Measurements from ENCODE around the gene CNOT11.

CNOT11 gene

DNA sequence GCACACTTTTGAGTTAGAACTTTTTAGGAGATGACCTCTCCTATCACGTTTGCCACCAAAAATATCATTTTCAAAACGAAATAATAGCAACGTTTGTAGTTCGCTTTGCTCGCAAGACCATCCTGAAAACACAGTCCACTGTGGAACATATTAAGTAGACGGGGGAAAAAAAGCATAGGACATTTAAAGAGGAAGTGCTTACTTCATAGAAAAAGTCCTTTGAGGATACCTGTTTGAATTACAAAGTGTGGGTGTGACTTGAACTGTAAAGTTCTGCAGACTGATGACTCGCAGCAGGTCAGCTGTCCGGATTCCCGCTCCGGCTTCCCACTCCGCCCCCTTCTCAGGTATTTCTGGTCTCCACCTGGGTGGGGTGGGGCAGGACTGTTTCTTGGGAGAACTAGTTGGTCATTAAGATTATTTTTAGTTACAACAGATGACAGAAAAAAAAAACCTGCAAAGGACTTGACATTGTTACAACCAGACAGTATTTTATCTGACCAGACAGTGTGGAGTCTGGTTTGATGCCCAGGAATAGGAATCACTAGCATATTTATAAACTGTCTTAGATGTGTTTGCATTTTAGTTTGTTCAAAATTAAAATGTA lies 13.3 kb downstream of the CNOT11 start:
- no peak overlapping the region for H3K27ac ChIP-seq
- TF ChIP-seq, protein P1, sequence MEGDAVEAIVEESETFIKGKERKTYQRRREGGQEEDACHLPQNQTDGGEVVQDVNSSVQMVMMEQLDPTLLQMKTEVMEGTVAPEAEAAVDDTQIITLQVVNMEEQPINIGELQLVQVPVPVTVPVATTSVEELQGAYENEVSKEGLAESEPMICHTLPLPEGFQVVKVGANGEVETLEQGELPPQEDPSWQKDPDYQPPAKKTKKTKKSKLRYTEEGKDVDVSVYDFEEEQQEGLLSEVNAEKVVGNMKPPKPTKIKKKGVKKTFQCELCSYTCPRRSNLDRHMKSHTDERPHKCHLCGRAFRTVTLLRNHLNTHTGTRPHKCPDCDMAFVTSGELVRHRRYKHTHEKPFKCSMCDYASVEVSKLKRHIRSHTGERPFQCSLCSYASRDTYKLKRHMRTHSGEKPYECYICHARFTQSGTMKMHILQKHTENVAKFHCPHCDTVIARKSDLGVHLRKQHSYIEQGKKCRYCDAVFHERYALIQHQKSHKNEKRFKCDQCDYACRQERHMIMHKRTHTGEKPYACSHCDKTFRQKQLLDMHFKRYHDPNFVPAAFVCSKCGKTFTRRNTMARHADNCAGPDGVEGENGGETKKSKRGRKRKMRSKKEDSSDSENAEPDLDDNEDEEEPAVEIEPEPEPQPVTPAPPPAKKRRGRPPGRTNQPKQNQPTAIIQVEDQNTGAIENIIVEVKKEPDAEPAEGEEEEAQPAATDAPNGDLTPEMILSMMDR (conservative IDR thresholded peaks at IDR 0.05), result no peak
- TF ChIP-seq ZFX (IDR thresholded peaks at IDR 0.05), result no peak

DNA sequence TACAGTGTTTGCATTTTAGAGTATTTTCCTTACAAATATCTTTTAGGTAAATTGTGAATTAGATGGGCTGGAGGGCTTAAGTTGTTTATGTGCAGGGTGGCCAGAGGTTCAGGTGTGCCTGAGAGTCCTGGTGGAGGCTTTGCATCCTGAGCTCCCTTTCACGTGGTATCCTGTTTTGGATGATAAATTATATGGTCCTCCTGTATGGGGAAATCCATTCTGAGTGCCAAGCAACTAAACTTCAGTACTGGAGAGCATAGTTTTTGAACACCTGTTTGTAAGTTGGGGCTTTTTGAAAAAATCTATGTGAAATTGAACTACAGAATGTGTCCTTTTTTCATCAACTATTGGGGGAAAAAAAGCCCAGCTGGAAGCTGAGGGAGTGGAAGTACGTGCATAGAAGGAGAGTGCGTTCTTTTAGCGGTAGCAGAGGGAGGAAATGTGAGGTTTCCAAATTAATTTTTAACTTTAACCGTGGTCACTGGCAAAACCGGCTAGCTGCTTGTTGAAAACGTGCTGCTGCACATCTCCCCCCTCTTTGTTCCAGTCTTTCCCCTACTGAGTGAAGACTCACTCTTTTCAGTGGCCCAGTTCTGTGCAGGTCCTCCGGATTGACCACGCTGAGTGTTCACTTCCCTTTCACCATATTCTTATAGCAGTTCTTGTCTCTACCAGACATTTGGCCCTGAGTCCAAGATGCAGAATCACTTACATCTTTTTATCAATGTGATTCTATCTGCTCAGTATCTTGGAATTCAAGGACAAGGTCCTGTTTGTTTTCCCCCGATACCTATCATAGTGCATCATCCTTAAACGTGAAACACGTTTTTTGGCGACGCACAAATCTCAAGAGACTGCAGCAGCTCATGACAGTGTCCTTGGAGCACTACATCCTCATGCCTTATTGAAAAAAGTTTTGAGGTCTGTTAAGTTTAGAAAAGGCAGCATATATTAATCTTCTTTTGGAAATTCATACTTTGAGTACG lies 15.3 kb downstream of the CNOT11 start:
- TF ChIP-seq ZFX (IDR thresholded peaks at IDR 0.05), result no peak
- TF ChIP-seq, protein P1 (conservative IDR thresholded peaks at IDR 0.05), result no peak
- H3K27ac ChIP-seq, result no peak overlapping the region

DNA sequence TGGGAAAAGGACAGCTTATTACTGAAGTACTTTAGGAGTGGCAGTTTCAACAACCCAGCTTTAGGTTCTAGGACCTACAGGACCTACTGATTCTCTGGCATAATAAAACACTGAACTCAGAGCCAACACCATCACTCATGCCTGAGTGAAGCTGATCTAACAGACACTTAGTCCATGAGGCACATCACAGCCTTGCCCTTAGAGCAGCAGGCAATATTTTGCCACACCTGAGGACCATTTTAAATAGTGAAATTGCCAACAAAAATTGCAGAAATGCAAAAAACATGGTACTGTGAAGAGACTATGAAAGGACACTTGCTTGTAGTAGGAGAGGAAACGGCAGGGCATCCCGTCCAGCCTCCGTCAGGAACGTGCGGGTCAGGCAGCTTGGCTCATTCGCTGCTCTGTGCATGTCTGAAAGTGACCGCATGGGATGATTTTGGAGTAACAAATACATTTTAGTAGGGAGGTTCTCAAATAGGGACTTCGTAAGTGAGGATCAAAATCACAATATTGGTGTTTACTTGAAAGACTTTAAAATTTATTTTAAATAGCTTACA lies 18.1 kb downstream of the CNOT11 start:
- no peak overlapping the region for H3K27ac ChIP-seq
- TF ChIP-seq, protein P1 (conservative IDR thresholded peaks at IDR 0.05), result no peak
- TF ChIP-seq ZFX (IDR thresholded peaks at IDR 0.05), result no peak

DNA sequence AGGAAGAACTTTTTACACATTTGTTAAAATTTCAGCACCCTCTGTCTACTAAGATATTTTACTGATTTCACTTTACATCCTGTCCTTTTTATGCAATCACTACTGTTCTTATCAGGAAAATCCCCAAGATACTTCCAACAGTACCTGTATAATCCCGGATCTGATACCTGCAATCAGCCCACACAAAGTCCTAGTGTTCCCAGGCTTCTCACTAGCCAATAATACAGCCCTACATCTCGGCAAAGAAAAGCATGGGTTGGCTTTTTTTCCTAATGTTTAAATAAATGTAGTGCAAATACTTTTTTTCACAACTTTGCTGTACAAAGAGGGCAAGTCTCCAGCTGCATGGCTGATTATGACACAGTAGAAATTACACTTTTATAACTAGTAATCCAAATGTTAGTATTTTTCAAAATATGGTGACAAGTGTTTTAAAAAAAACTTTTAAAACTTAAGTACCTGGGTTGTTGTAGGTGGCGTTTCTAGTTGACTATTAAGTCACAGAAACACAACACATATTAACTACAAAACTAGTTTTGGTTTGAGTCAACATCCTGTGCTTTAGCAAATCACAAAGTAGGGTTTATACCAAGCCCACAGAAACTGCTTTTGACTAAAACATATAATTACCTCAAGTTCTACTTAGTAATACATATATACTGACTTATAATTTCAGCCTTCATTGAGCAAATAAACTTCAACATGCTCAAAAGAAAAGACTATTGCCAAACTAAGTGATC lies 19.5 kb downstream of the CNOT11 start:
- H3K27ac ChIP-seq, result no peak overlapping the region
- TF ChIP-seq ZFX (IDR thresholded peaks at IDR 0.05), result no peak
- TF ChIP-seq, protein P1 (conservative IDR thresholded peaks at IDR 0.05), result no peak

DNA sequence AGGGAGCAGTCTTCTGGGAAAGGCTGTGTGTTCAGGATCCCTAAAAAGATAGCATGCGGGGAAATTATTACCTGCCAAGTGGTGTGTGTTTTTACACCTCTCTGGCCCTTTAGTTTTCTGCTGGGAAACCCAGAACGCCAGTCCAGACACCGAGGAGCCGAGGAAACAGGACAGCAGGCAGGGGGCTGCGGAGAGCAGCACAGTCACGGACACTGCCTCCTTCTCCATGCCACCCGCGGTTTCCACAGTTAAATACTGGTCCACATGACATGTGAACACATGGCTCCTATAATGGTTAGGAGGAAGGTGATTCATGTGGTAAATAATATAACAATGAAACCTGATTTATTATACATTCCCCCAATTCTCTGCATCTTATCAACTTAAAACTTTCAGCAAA lies 20.4 kb downstream of the CNOT11 start:
- no peak for TF ChIP-seq ZFX (IDR thresholded peaks at IDR 0.05)
- TF ChIP-seq, protein P1 (conservative IDR thresholded peaks at IDR 0.05), result no peak
- H3K27ac ChIP-seq, result no peak overlapping the region

DNA sequence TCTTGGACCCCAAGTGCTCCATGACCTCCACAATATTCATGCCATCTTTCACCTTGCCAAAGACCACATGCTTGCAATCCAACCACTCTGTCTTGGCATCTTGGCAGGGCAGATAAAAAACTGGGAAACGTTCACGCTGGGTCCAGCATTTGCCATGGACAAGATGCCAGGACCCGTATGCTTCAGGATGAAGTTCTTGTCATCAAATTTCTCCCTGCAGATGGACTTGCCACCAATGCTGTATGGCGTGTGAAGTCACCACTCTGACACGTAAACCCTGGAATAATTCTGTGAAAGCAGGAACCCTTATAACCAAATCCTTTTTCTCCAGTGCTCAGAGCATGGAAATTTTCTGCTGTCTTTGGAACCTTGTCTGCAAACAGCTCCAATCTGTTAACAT lies 21.5 kb downstream of the CNOT11 start:
- no peak overlapping the region for H3K27ac ChIP-seq
- TF ChIP-seq, protein P1 (conservative IDR thresholded peaks at IDR 0.05), result no peak
- TF ChIP-seq ZFX (IDR thresholded peaks at IDR 0.05), result no peak
